NCI-H1930 (cell line): ENCODE measurements around the gene LRFN3.
A peak's percentile ranks its signal among the peaks of the same experiment; 100 is the strongest.
"Not testable (repeated sequence)": the region's sequence is repeated elsewhere in the genome, so short reads cannot be mapped to it uniquely, and the experiment has no call there.

Experiments
- DNase-seq, 2 experiments: peaks; one replicate each; lab custom pipeline; 2025; lab: John Stamatoyannopoulos, UW

LRFN3 gene

GRCh38 chr19:35935911-35936737 lies at the start of gene LRFN3:
Gene LRFN3 (plus strand): TSS chr19:35936374. CDS start chr19:35939426, 3,052 bp downstream.
- peak; percentile 73 to 84 for DNase-seq

- no peak for DNase-seq
These were observed 49.0 kb upstream of the LRFN3 start for GRCh38 chr19:35887197-35887596.

- DNase-seq, result no peak
These were observed 47.8 kb upstream of the LRFN3 start for GRCh38 chr19:35888398-35888797.

GRCh38 chr19:35889370-35890112 lies 46.6 kb upstream of the LRFN3 start:
- no peak for DNase-seq

- no peak for DNase-seq
These were observed 46.0 kb upstream of the LRFN3 start for GRCh38 chr19:35890113-35890650.

- DNase-seq, result not testable (repeated sequence)
These were observed 44.4 kb upstream of the LRFN3 start for GRCh38 chr19:35891819-35892218.

- no peak for DNase-seq
These were observed 41.8 kb upstream of the LRFN3 start for GRCh38 chr19:35894342-35894741.

- DNase-seq, result no peak
These were observed 40.1 kb upstream of the LRFN3 start for GRCh38 chr19:35895911-35896642.

GRCh38 chr19:35896643-35897040 lies 39.5 kb upstream of the LRFN3 start:
- DNase-seq, result no peak

GRCh38 chr19:35897706-35898451 lies 38.3 kb upstream of the LRFN3 start:
- DNase-seq, result no peak

GRCh38 chr19:35898499-35898809 lies 37.7 kb upstream of the LRFN3 start:
- no peak for DNase-seq

GRCh38 chr19:35899547-35900214 lies 36.5 kb upstream of the LRFN3 start:
- peak; percentile 56 to 77 for DNase-seq

GRCh38 chr19:35901055-35901644 lies 35.0 kb upstream of the LRFN3 start:
- DNase-seq, result no peak

- DNase-seq, result no peak
These were observed 34.1 kb upstream of the LRFN3 start, which contains the start of gene HCST for GRCh38 chr19:35901854-35902661. Gene HCST (plus strand): TSS chr19:35902529. CDS start chr19:35902594, 65 bp downstream.

- no peak for DNase-seq
These were observed 33.2 kb upstream of the LRFN3 start for GRCh38 chr19:35902870-35903475.

- peak; percentile 61 to 64 for DNase-seq
These were observed 32.5 kb upstream of the LRFN3 start for GRCh38 chr19:35903550-35904179.

- no peak for DNase-seq
These were observed 31.7 kb upstream of the LRFN3 start for GRCh38 chr19:35904311-35905068.

GRCh38 chr19:35905178-35905727 lies 30.9 kb upstream of the LRFN3 start:
- no peak for DNase-seq
